DOHH2 (cell line): Measurements from ENCODE around the gene PPFIA2.

Source experiments
- H3F3A ChIP-seq: fragments of 200-600 bp; sonication (generic), shearing (Covaris generic); 2 replicates; pipeline ENCODE4 v1.6.0; 2016; ENCODE audit warnings: antibody characterized with exemption, mild to moderate bottlenecking; ENCODE audit not compliant: control insufficient read depth, insufficient read depth
- H3K27ac ChIP-seq: fragments of 200-600 bp; sonication (generic); 2 replicates; pipeline ENCODE4 v1.5.1; 2014; ENCODE audit warnings: low read depth, mild to moderate bottlenecking, low read length, moderate library complexity
- H3K27me3 ChIP-seq: fragments of 200-600 bp; sonication (generic); 2 replicates; pipeline ENCODE4 v1.6.1; 2014; ENCODE audit warnings: mild to moderate bottlenecking, low read length, mixed read lengths; ENCODE audit not compliant: control insufficient read depth
- H3K36me3 ChIP-seq: fragments of 200-600 bp; sonication (generic); 2 replicates; pipeline ENCODE4 v1.6.1; 2014; ENCODE audit warnings: mild to moderate bottlenecking, low read length, moderate library complexity, mixed read lengths; ENCODE audit not compliant: control insufficient read depth
- H3K4me1 ChIP-seq: fragments of 200-600 bp; sonication (generic); 2 replicates; pipeline ENCODE4 v1.6.1; 2014; ENCODE audit warnings: mild to moderate bottlenecking, low read length, mixed read lengths; ENCODE audit not compliant: control insufficient read depth
- H3K4me2 ChIP-seq: fragments of 200-600 bp; sonication (generic); 2 replicates; pipeline ENCODE4 v1.6.0; 2014; ENCODE audit warnings: mild to moderate bottlenecking, low read length, moderate library complexity
- H3K4me3 ChIP-seq: fragments of 200-600 bp; sonication (generic); 2 replicates; pipeline ENCODE4 v1.5.1; 2014; ENCODE audit warnings: mild to moderate bottlenecking, low read length, mixed read lengths
- H3K79me2 ChIP-seq: fragments of 200-600 bp; sonication (generic); 2 replicates; pipeline ENCODE4 v1.6.1; 2014; ENCODE audit warnings: mild to moderate bottlenecking, low read length, mixed read lengths; ENCODE audit not compliant: control insufficient read depth
- H3K9me2 ChIP-seq: fragments of 200-600 bp; sonication (generic); replicated peaks from 2 replicates; pipeline ENCODE4 v1.6.1; 2014; ENCODE audit warnings: mild to moderate bottlenecking, low read length, mixed read lengths; ENCODE audit not compliant: control insufficient read depth
- H3K9me3 ChIP-seq: fragments of 200-600 bp; sonication (generic); 2 replicates; pipeline ENCODE4 v1.6.1; 2014; ENCODE audit warnings: antibody characterized with exemption, low read length, mixed read lengths; ENCODE audit not compliant: control insufficient read depth, insufficient read depth
- H4K20me1 ChIP-seq: fragments of 200-600 bp; sonication (generic); 2 replicates; pipeline ENCODE4 v1.6.0; 2014; ENCODE audit warnings: low read depth, mild to moderate bottlenecking, antibody characterized with exemption, low read length, moderate library complexity; ENCODE audit not compliant: control insufficient read depth, insufficient read depth
- CTCF ChIP-seq: fragments of 200-600 bp; sonication (generic); IDR thresholded peaks from one replicate; pipeline ENCODE4 v1.5.1; 2014; ENCODE audit warnings: antibody characterized with exemption, mild to moderate bottlenecking, low read depth, low read length; ENCODE audit not compliant: poor library complexity, severe bottlenecking
- EZH2phosphoT487 ChIP-seq: fragments of 200-600 bp; sonication (generic); IDR thresholded peaks from 2 replicates; pipeline ENCODE4 v1.6.1; 2017; ENCODE audit warnings: borderline replicate concordance, mild to moderate bottlenecking, antibody characterized with exemption, low read length, moderate library complexity, mixed read lengths

Gene PPFIA2

GRCh38 chr12:81588235-81589008, 170.7 kb downstream of the PPFIA2 start:
- Histone ChIP-seq H3K27ac (no peak overlapping the region), H3F3A (no peaks in the 10 kb centered on the region), H3K36me3 (no peaks in the 10 kb centered on the region), H4K20me1 (no peaks in the 10 kb centered on the region), H3K9me3 (no peaks in the 10 kb centered on the region), H3K4me1 (no peaks in the 10 kb centered on the region), H3K4me2 (no peak overlapping the region), H3K9me2 (no peaks in the 10 kb centered on the region), H3K27me3 (no peaks in the 10 kb centered on the region), H3K79me2 (no peaks in the 10 kb centered on the region), H3K4me3 (no peak overlapping the region)
- no peak for TF ChIP-seq CTCF
- no peak for TF ChIP-seq EZH2phosphoT487

- no peaks in the 10 kb centered on the region for H3K36me3 ChIP-seq
- H3K79me2 ChIP-seq = no peaks in the 10 kb centered on the region
- no peaks in the 10 kb centered on the region for H3K27me3 ChIP-seq
- no peak overlapping the region for H3K4me2 ChIP-seq
- H3K27ac ChIP-seq = no peak overlapping the region
- no peak overlapping the region for H3K4me3 ChIP-seq
- no peaks in the 10 kb centered on the region for H4K20me1 ChIP-seq
- no peaks in the 10 kb centered on the region for H3F3A ChIP-seq
- TF ChIP-seq EZH2phosphoT487 = no peak
- TF ChIP-seq CTCF = no peak
- H3K9me2 ChIP-seq = no peaks in the 10 kb centered on the region
- H3K4me1 ChIP-seq = no peaks in the 10 kb centered on the region
- H3K9me3 ChIP-seq = no peaks in the 10 kb centered on the region
Observed at GRCh38 chr12:81585787-81586186, 173.4 kb downstream of the PPFIA2 start.

GRCh38 chr12:81573228-81573627, 185.9 kb downstream of the PPFIA2 start:
- Histone ChIP-seq H3K79me2 (no peaks in the 10 kb centered on the region), H3K4me3 (no peak overlapping the region), H3K4me1 (no peaks in the 10 kb centered on the region), H4K20me1 (no peaks in the 10 kb centered on the region), H3K27me3 (no peaks in the 10 kb centered on the region), H3K36me3 (no peaks in the 10 kb centered on the region), H3K4me2 (no peak overlapping the region), H3K27ac (no peak overlapping the region), H3K9me2 (no peaks in the 10 kb centered on the region), H3F3A (no peaks in the 10 kb centered on the region), H3K9me3 (no peaks in the 10 kb centered on the region)
- TF ChIP-seq EZH2phosphoT487 (no peak), CTCF (no peak)
